Measurements from ENCODE around the gene GPC6.

GRCh38 chr13:94170145-94170571, 943.6 kb downstream of the GPC6 start:
- TF ChIP-seq CTCF (optimal IDR thresholded peaks at IDR 0.05 in 1 of 3, IDR thresholded peaks at IDR 0.05 in 1 of 3, conservative IDR thresholded peaks at IDR 0.05 in 1 of 3; ENCODE audit: extremely low read depth in 1 of 3, insufficient read depth in 2 of 3, low read length in 3 of 3) (no peak), EZH2 (IDR thresholded peaks at IDR 0.05; ENCODE audit: low read length) (no peak)

All from keratinocyte (primary cell).